HG03066 (cell line): ENCODE data around the gene BCL6B.
"Not testable (repeated sequence)": the region's sequence is repeated elsewhere in the genome, so short reads cannot be mapped to it uniquely, and the experiment has no call there.

Experiments
- ATAC-seq: cut with Tn5 transposase; IDR thresholded peaks from one replicate; pipeline ENCODE4 v1.9.1; 2021; ENCODE audit warnings: low read depth; ENCODE audit not compliant: unreplicated experiment

BCL6B gene

DNA sequence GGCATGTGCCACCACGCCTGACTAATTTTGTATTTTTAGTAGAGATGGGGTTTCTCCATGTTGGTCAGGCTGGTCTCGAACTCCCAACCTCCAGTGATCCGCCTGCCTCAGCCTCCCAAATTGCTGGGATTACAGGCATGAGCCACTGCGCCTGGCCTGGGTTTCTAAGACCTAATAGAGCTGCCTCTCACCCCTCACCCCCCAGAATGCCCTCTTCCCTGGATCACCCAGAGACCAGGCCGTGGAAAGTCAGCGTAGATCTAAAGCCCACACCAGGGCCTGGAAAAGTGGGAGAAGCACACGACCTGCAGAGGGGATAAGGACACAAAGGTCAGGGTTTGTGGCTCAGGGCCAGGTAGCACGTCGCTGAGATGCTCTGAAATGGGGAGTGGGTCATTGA is 27.7 kb downstream of the BCL6B start:
- ATAC-seq = not testable (repeated sequence)

DNA sequence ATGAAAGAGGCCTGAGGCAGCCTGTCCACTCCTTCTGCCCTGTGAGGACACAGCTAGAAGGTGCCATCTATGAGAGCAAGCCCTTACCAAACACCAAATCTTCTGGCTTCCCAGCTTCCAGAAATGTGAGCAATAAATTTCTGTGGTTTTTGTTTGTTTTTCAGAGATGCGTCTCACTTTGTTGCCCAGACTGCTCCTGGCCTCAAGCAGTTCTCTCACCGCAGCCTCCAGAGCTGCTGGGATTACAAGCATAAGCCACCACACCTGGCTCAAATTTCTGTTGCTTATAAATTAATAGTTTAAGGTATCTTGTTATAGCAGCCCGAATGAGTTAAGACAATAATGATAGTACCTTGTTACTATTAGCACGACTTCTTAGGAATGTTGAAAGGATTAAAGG is 33.5 kb downstream of the BCL6B start:
- no peak for ATAC-seq

DNA sequence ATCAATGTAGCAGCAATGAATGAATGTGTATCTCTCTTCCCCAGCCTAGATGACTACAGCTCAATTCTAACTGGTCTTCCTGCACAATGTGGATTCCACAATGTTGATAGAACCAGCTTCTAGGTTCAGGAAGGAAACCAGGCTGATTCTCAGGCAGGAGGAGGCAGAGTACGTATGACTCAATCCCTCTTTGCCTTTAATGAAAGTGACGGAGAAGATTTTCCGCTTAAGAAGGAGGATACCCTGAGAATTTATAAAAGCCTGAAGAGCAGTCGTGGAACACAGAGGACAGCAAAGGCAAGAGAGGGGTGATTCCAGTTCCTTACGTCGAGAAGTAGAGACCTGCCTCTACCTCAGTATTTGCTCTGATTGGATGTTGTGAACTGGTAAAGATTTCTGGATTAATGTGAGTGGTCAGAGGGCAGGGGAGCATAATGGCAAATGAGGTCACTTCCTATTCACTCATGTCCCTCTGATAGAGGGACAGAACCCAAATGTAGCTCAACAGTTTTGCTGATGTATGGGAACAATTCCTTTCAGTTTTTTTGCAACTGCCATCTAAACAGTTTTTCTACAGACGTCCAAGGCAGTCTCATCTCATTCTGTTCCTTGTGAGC is 36.1 kb downstream of the BCL6B start:
- no peak for ATAC-seq

DNA sequence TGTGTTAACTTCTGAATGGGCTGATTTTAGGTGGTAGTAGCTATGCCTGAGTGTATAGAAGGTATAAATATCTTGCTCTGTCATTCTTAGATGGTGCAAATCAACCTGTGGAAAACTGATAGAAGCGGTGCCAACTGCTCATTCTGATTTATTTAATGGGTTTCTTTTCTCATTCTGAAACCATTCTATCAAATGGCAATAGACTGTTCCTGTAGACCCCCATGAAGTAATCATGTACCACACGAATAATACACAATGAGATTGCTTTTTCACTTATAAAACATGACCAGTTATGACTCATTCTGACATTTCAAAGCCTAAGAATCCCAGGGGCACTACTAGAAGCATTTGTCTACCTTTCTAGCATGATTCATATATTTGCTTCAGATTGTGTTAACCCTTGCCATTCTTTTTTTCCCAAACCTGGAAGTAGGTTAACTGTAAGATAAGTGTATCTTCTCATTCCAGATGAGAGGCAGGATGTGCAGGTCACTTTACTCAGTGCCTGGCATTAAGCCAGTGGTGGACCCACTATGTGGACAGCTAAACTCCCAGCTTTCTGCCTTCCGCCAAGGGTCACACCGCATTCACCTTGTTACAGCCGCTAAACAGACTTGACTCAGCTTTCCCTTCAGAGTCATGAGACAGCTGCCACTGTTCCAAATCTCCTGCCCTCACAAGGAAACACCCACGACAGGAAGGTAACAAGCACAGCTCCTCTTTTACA is 37.5 kb downstream of the BCL6B start:
- ATAC-seq = no peak

DNA sequence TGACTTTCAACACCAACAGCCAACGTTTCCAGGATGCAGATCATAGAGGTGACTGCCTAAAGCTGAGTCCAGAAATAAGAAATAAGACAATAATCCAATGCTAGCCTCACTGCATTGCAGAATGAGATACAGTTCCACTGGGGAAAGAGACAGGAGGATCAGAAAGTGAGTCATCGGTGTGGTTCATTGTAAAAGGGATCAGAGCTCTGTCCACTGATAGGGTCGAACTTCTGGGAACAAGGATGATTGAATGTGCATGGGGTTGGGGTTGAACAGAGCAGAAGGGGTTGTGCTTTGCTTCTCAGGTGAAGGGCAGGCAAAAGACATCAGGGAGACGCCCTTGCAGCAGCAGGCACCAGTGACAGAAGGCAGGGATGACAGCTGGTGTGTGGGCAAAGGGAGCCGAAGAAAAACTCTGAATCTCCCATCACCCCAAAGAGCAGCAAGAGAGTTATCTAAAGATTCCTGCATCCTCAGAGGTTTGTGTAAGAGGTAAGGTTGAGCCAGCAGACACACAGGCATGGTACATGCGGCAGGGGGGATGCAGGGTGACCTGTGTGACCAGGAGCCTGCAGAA is 40.8 kb downstream of the BCL6B start:
- no peak for ATAC-seq

DNA sequence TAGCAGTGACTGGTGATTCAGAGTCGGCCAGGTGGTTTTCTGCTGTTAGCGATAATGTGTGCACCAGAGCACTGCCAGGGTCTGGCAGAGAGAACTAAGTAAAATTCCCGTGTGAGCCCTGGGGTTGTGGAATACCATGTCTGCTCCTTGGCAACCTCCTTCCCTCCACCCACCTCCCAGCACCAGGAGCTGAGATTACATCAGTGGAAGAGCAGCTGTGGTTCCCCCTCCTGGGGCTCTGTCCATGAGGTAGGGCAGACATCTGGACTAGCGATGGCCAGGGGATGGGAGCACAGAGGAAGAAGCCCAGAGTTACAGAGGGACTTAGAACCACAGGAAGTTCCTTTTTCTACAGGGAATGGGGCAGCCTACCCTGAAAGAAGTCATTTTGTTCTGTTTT is 41.4 kb downstream of the BCL6B start:
- no peak for ATAC-seq

DNA sequence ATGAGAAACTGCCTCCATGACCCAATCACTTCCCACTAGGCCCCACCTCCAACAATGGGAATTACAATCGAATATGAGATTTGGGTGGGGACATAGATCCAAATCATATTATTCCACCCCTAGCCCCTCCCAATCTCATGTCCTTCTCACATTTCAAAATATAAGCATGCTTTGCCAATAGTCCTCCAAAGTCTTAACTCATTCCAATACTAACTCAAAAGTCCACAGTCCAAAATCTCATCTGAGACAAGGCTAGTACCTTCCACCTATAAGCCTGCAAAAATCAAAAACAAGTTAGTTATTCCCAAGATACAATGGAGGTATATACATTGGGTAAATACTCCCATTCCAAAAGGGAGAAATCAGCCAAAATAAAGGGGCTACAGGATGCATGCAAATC is 44.3 kb downstream of the BCL6B start:
- ATAC-seq = no peak

DNA sequence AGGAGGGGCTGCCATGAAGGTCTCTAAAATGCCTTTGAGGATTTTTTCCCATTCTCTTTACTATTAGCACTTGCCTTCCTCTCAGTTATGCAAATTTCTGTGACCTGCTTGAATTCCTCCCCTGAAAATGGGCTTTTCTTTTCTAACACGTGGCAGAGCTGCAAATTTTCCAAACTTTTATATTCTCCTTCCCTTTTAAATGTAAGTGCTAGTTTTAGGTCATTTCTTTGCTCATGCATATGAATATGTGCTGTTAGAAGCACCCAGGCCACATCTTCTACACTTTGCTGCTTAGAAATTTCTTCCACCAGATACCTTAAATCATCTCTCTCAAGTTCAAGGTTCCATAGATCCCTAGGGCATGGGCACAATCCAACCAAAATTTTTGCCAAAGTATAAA is 45.4 kb downstream of the BCL6B start:
- no peak for ATAC-seq

DNA sequence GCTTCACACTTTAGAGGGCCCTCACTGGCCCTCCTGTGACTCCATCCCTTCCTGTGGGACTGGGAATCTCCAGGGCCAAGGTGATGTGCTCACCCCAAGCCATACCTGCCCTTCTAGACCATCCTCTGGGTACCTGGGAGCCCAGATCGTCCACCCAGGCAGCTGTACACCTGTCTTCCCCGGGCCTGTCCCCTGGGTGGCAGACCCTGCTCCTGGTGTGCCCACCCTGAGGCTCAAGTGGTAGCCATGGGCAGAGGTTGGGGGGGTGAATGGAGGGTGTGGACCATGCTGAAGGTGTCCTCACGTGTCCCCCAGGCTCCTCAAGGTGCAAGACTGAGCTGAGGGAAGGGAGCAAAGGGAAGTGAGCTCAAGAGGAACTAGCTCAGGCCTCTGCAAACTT is 47.9 kb downstream of the BCL6B start:
- no peak for ATAC-seq

DNA sequence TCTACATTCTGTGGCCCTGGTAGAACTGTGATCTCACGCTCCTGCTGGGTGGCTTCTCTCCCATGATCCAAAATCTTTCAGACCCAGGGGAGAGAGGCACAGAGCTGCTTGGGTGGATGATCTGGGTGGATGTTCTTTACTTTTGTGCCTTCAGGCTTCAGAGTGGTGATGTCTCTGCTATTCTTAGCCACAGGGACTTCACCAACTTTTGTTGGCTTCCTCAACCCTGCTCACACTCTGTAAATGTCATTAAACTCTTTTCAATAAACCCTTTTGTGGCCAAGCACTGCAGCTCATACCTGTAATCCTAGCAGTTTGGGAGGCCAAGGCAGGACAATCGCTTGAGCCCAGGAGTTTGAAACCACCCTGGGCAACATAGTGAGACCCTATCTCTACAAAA is 49.6 kb downstream of the BCL6B start:
- ATAC-seq = no peak

DNA sequence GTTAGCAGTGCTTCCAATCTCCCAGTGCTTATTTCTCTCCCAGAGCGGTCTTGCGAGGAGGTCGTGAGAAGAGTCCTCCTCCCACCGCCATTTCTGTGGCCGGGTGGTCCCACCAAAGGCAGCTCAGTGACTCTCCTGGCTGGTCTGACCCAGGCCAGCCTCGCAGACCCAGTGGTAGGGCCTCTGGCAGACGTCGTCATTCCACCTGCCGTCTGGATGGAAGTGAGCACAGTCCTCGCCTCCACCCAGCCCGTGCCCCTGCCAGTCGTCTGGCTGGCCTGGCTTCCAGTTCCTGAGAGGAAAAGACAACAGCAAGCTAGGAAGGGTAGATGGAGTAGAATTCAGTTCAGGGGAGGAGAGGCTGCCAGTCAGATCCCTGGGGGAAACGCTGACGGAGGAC is 52.1 kb downstream of the BCL6B start:
- ATAC-seq = no peak

DNA sequence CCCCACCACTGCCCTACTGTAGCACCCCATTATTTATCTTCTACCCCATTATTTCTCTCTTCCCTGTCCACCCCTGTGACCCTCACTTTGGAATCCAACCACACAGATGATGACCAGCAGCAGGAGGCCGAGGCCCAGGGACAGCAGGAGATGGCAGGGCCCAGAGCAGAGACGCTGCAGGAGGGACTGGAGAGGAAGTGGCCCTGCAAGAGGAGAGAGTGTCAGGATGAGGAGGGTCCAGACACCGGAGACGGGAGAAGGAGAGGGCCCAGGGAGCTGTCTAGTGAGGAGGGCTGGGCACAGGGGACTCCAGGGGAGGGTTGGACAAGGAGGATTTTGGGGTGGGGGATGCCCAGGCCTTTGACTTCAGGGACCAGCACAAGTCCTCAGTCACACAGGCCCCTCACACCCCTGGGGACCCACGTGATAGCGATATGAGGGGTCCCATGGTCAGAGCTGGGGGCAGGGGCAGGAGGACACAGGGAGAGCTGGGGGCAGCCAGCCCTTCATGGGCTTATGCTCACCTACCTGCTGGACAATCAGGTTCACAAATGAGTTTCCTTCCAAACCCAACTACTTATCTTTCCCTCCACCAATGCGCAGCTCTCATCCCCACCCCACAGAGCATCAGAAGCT is 55.2 kb downstream of the BCL6B start:
- no peak for ATAC-seq

DNA sequence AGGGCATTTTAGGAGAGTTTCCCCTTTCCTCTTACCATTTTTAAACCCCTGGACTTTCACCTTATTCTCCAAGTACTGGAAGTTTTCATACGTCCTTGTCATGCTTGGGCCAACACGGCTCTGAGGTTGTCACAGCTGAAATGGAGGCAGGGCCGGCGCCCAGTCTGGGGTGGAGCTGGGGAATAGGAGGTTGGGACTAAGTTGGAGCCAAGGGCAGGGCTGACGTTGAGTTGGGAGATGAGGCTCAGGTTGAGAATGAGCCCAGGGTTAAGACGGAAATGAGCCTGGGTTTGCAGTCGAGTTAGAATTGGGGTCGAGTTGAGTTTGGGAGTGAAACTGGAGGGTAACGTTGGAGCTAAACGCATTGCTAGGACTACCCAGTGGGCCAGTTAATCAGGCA is 55.9 kb downstream of the BCL6B start:
- ATAC-seq = no peak
